Panc1 (cell line): ENCODE measurements around the gene WDR75. TPM values are rescaled to one million over a fixed set of nuclear protein-coding genes. Genes with fewer than 3 reads are reported as not detected.
"Not testable (repeated sequence)": the region's sequence is repeated elsewhere in the genome, so short reads cannot be mapped to it uniquely, and the experiment has no call there.

Experiments used
- ATAC-seq: fragments of 200-7000 bp; cut with Tn5 transposase; 2 replicates; pipeline ENCODE4 v1.9.1; 2020; ENCODE audit warnings: mild to moderate bottlenecking, moderate library complexity
- BruUV-seq: library from RNA; stranded (reverse); fragments of 400-500 nt; replicated peaks from 2 replicates; lab custom pipeline; 2021; lab: Mats Ljungman, UMichigan
- CTCF ChIA-PET: fragments of 300-600 bp; sonication (Branson Sonifier 250); formaldehyde crosslinking; loops from one replicate; lab custom pipeline; 2022; ENCODE audit warnings: antibody characterized with exemption; lab: Charles Lee
- POLR2A ChIA-PET: fragments of 300-600 bp; sonication (Branson Sonifier 250); formaldehyde crosslinking; loops from one replicate; lab custom pipeline; 2022; ENCODE audit warnings: antibody characterized with exemption; lab: Charles Lee
- DNase-seq: peaks from one replicate; pipeline ENCODE4 v3.0.0-alpha.2; 2010; ENCODE audit warnings: low read depth, low spot score
- H3K27ac ChIP-seq: 2 replicates; pipeline ENCODE4 v1.5.1; 2011; ENCODE audit warnings: mild to moderate bottlenecking, low read length, inconsistent platforms
- H3K27me3 ChIP-seq: fragments of 200-500 bp; sonication (Bioruptor generic); 2 replicates; pipeline ENCODE4 v1.6.0; 2014; ENCODE audit warnings: low read length, inconsistent platforms; ENCODE audit not compliant: control insufficient read depth, insufficient read depth
- H3K36me3 ChIP-seq: fragments of 200-500 bp; sonication (Bioruptor generic); 2 replicates; pipeline ENCODE4 v1.5.1; 2014; ENCODE audit warnings: inconsistent platforms, mild to moderate bottlenecking, low read length, moderate library complexity; ENCODE audit not compliant: control insufficient read depth, insufficient read depth
- H3K4me1 ChIP-seq: 2 replicates; pipeline ENCODE4 v1.5.1; 2011; ENCODE audit warnings: inconsistent platforms, mild to moderate bottlenecking, low read length, moderate library complexity; ENCODE audit not compliant: control insufficient read depth, insufficient read depth
- H3K4me3 ChIP-seq, 2 experiments: 2 replicates each; pipeline ENCODE4 v1.5.1; 2011 to 2012; ENCODE audit warnings: low read depth in 2 of 2, low read length in 2 of 2, mild to moderate bottlenecking in 2 of 2, inconsistent platforms in 1 of 2, moderate library complexity in 1 of 2
- H3K9me3 ChIP-seq: fragments of 200-500 bp; sonication (Bioruptor generic); 2 replicates; pipeline ENCODE4 v1.5.1; 2014; ENCODE audit warnings: low read depth, mild to moderate bottlenecking, inconsistent platforms, low read length, moderate library complexity; ENCODE audit not compliant: control insufficient read depth, insufficient read depth
- CTCF ChIP-seq: fragments of 450-650 bp; IDR thresholded peaks from 2 replicates; pipeline ENCODE4 v1.5.1; 2017; ENCODE audit warnings: mild to moderate bottlenecking
- POLR2AphosphoS5 ChIP-seq: IDR thresholded peaks from 2 replicates; pipeline ENCODE4 v1.6.1; 2012; ENCODE audit warnings: mild to moderate bottlenecking, low read depth, low read length, moderate library complexity
- REST ChIP-seq, 2 experiments: IDR thresholded peaks; 2 replicates each; pipeline ENCODE4 v1.6.1; 2011 to 2012; ENCODE audit warnings: low read depth in 2 of 2, control low read depth in 1 of 2, low read length in 1 of 2, mild to moderate bottlenecking in 1 of 2, moderate library complexity in 1 of 2; ENCODE audit not compliant: insufficient read depth in 1 of 2
- SIN3A ChIP-seq: IDR thresholded peaks from 2 replicates; pipeline ENCODE4 v1.6.1; 2012; ENCODE audit warnings: low read depth, mild to moderate bottlenecking, low read length, moderate library complexity, borderline replicate concordance; ENCODE audit not compliant: insufficient read depth
- TCF7L2 ChIP-seq: IDR thresholded peaks from 2 replicates; pipeline ENCODE4 v1.6.1; 2011; ENCODE audit warnings: mild to moderate bottlenecking, low read depth, low read length, inconsistent platforms
- in situ Hi-C: cut with HindIII; loops from 2 replicates; pipeline ENCODE4 v1.10.0; 2016; ENCODE audit warnings: low sequenced_read_pairs, low pct_unique_long_range_greater_than_20kb
- intact Hi-C: fragments of 100-400 bp; cut with micrococcal nuclease; formaldehyde crosslinking; loops from one replicate; pipeline ENCODE4 v1.10.0; 2022; ENCODE audit not compliant: unreplicated experiment
- total RNA-seq: library from RNA; stranded (reverse); gene quantifications from one replicate; pipeline ENCODE4 v1.2.1, GENCODE V29; 2021; ENCODE audit not compliant: unreplicated experiment

The WDR75 gene
- total RNA-seq, 1 experiment from 2014 or later = 58.3 TPM

- Histone ChIP-seq H3K9me3 (no peaks in the 10 kb centered on the region), H3K4me1 (no peaks in the 10 kb centered on the region), H3K27ac (no peak overlapping the region), H3K27me3 (no peaks in the 10 kb centered on the region; the same call in 1 of the 2 replicates), H3K36me3 (no peaks in the 10 kb centered on the region), H3K4me3 (no peak overlapping the region)
- no peak for ATAC-seq
- TF ChIP-seq CTCF (no peak), TCF7L2 (no peak), POLR2AphosphoS5 (no peak), SIN3A (no peak), REST (IDR thresholded peaks at IDR 0.05; ENCODE audit: insufficient read depth in 1 of 2, low read depth in 2 of 2, low read length in 1 of 2) (no peak)
- no peak for DNase-seq
- ChIA-PET POLR2A (no interaction called here), CTCF (interaction anchor here (0.7 kb wide), 1 partner anchor 11 kb away, joined by 3 read pairs; no protein-coding TSS in a partner anchor)
- in situ Hi-C loops (no loop called here), intact Hi-C loops (no loop called here)
- no TSS peak for BruUV-seq
Measured at GRCh38 chr2:189427872-189428271, 13.4 kb upstream of the WDR75 start.

DNA sequence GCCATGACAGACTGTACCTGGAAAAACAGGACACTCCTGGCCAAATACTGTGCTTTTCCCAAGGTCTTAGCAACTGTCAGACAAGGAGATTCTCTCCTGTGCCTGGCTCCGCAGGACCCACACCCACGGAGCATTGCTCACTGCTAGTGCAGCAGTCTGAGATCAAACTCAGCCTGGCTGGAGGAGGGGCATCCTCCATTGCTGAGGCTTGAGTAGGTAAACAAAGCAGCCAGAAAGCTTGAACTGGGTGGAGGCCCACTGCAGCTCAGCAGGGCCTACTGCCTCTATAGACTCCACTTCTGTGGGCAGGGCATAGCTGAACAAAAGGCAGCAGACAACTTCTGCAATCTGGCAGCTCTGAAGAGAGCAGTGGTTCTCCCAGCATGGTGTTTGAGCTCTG, 10.8 kb upstream of the WDR75 start:
- CTCF ChIA-PET, in situ Hi-C loops, H3K27ac ChIP-seq, H3K36me3 ChIP-seq, DNase-seq, H3K4me1 ChIP-seq, POLR2A ChIA-PET, H3K9me3 ChIP-seq, intact Hi-C loops, BruUV-seq, H3K4me3 ChIP-seq, ATAC-seq, H3K27me3 ChIP-seq: not testable (repeated sequence)

GRCh38 chr2:189435803-189436202, 5.5 kb upstream of the WDR75 start:
- in situ Hi-C loops, POLR2A ChIA-PET: not testable (repeated sequence)

More at GRCh38 chr2:189435803-189436202, 5.5 kb upstream of the WDR75 start:
- ATAC-seq, H3K27ac ChIP-seq, H3K27me3 ChIP-seq, H3K4me1 ChIP-seq, CTCF ChIA-PET, BruUV-seq, H3K9me3 ChIP-seq, intact Hi-C loops, DNase-seq, H3K4me3 ChIP-seq, H3K36me3 ChIP-seq: not testable (repeated sequence)
